ENCODE data around the gene MRPS18A.

The MRPS18A gene

DNA sequence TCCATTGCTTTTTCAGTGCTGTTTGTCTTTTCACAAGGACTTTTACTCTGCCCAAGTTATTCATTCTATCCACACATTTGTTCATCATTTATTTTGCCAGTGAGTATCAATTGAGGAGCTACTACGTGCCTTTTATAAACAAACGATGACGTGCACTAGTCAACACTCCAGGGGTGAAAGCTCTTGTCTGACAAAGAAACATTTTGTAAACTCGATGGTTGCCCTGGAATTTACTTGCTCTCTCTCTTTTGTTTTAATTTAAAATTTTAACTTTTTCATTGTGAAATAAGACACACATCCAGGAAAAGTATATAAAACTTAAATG, 8.3 kb upstream of the MRPS18A start:
- no peak for DNase-seq

DNA sequence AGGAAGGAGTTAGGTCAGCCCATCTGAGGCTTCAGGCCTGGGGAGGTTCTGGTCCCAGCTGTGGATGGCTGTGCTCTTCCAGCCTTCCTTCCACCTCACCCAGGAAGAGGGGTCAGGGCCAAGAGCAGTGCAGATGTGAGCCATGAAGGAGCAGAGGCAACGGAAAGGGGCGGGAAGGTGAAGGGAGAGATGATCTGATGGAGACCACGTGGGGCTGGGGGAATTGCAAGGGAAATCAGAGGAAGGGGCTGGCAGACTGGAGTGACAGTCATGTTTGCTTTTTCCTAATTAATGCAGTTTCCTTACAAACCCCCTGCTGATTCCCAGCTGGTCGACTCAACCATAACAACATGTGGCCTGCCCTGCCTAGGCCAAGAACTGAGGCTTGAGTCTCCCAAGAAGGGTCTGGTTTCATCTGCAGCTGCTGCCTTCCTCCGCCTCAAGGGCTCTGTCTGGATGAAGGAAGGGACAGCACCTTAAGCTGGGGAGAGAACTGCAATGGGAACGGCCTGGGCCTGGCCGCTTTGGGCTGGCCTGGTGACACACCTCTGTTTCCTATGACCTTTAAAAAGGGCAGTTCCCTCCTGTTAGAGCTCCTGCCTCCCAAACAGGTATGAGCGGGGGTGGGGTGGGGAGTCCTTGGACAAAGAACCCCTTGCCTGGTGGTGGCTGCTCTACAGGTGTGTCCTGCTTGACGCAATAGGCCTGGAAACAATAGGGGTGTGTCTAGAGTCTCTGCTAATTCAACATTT, 7.8 kb upstream of the MRPS18A start:
- DNase-seq, result no peak

DNA sequence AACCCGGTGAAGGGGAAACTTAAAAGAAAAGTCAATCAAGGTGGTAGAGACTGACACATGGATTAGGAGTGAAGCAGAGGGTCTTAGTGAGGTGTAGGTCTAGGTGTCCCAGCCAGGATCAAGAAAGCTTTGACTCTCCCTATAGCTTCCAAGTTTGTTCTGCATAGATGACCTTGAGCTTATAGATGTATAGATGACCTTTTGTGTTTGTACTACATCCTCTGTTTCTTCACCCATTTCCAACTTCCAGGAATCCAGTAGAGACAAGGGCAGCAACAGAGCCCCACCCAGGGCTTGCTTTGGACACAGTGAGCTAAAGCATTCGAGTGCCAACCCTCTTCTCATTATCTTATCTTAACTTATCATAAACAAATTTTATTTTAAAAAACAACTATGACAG, 1.8 kb upstream of the MRPS18A start:
- DNase-seq, result no peak

DNA sequence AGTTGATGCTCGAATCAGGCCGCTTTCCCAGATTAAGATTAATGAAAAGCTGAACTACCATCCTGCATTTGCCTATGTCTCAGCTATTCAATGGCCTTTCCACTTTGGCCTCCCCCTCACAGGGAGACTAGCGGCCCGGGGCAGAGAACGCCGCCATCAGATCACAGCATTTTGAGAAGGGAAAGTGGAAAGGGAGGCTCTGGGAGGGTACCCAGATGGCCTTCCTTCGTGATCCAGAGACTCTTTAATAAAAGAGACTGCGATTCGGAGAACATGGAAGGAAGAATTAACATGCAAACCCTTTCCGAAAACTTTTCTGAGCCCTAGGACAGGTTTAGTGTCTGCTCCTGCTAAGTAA, 533 bp downstream of the MRPS18A start:
- no peak for DNase-seq

DNA sequence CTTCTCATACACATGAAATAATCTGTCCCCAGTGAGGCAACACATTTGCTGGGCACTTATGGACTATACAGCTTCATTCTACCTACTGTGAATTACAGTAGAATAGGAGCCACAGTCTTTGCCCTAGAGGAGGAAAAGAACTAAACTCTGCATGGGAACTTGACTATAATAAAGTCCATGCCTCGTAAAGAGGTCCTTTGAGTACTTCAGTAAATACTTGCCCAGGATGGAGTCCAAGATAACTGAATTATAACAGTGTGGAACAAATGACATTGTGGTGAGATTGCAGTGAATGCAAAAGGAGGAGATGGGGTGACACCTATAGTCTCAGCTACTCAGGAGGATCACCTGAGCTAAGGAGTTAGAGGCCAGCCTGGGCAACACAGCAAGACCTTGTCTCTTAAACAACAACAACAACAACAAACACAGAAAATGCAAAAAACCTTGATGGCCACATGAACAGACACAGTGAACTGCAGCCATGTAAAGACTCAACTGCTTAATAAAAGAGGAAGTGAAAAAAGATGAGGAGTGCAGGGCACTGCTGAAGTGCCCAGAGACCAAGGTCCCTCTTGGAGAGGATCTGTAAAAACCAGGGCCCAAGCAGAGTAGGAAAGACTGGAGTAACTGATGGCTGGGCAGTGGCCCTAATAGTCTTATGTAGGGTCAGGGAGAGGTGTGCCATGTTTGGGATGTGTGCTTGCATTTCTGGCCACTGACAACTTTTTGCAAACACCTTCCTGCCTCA, 3.7 kb downstream of the MRPS18A start:
- DNase-seq, result no peak

- DNase-seq, result no peak
These were observed 4.7 kb downstream of the MRPS18A start for GRCh38 chr6:43682724-43683429.

GRCh38 chr6:43681303-43681702, 6.3 kb downstream of the MRPS18A start:
- no peak for DNase-seq

DNA sequence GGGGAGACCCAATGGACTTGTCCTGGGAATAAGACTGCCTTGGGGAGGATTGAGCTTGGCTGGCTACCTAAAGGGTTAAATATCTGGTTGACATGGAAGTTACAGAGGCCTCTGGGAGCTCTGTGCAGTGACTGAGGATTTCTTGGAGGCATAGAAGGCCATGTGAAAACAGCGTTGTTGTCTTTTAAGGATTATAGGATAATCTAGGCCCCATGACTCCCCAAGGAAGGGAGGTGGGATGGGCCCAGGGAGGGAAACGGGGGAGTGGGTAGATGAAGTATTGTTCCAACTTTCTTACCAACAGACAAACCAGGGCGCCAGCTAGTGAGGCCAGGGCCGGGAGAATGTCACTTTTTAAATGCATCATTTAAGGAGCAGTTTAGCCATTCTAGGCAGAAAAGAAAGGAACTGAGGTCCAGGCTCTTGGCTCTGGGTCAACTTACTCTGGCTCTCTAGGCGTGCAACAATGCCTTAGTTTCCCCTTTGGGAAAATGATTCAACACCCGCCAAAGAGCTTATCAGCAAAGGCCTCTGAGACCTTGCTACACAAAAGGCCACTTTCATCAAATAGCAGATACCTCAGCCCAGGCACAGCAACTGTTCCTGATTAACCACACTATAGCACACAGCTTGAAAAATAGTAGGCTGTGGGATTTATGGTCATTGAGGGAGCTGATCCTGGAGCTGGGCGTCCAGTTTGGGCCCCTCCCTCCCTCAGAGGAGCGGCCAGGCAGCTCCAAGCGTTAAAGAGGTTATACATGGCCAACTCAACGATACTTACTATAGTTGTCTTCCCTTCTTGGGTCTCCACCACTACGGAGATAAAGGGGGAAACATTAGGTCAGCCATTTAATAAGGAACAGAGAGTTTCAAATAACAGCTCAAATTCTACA, 7.0 kb downstream of the MRPS18A start:
- no peak for DNase-seq

- DNase-seq, result no peak
These were observed 8.5 kb downstream of the MRPS18A start for GRCh38 chr6:43679057-43679456.

GRCh38 chr6:43678341-43678740, 9.2 kb downstream of the MRPS18A start:
- no peak for DNase-seq

- DNase-seq, result no peak
These were observed 9.8 kb downstream of the MRPS18A start for GRCh38 chr6:43677759-43678158.

DNA sequence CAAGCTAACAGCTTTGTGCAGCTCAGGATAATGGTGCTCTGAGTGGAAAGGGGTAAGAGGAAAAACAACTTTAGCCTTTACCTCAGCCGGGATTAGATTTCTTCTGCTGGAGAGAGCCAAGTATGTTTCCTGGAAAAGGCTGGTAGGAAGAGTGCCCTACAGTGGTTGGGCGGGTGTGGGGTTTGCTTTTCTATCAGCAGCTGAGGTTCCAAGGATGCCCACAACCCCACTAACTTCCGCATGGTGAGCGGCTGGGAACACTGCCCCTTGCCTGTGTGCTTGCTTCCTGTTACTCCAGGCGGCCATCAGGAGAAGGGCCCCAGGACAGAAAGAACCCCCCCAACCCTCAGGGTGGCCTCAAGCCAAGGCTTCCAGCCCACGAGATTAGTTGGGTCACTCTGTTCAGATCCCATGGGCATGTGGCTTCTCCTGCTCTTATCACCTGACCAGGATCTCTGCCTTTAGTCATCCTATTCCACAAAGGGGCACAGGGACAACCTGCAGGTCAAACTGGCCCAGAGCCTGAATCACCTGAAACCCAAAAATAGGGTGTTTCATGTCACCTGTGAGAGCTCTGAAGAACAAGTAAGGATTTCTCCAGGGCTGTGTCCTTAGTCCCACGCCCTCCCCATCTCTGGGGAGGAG, 10.5 kb downstream of the MRPS18A start:
- no peak for DNase-seq

- DNase-seq, result no peak
These were observed 12.7 kb downstream of the MRPS18A start for GRCh38 chr6:43674921-43675320.

GRCh38 chr6:43674291-43674690, 13.3 kb downstream of the MRPS18A start:
- no peak for DNase-seq

DNA sequence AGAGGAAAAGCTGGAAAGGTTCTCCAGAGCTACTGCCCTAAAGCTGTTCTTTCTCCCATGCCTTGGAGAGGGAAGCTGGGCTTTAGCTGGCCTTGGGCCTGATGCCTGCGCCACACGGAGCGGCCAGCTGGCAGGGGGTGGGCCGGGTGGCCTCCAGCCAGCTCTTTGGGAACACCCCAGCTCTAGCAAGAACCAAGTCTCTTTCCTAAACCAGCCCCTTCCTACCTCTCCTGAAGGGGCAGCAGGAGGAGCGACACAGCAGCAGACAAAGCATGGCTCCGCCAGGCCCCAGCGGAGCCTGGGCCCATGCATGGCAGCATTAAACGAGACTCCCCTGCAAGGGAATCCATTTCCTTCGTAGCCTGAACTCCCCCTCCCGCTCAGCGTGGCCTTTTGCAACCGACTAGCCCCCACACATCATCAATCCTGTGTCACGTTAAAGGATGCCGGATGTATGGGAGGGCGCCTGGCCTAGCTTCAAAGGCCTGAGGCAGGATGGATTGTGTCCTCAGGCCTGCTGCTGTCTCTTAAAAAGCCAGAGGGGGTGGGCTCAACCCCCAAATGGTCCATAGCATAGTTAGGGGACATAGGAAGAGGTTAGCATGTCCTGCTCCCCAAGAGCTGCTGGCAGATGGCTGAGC, 14.0 kb downstream of the MRPS18A start:
- DNase-seq, result no peak

DNA sequence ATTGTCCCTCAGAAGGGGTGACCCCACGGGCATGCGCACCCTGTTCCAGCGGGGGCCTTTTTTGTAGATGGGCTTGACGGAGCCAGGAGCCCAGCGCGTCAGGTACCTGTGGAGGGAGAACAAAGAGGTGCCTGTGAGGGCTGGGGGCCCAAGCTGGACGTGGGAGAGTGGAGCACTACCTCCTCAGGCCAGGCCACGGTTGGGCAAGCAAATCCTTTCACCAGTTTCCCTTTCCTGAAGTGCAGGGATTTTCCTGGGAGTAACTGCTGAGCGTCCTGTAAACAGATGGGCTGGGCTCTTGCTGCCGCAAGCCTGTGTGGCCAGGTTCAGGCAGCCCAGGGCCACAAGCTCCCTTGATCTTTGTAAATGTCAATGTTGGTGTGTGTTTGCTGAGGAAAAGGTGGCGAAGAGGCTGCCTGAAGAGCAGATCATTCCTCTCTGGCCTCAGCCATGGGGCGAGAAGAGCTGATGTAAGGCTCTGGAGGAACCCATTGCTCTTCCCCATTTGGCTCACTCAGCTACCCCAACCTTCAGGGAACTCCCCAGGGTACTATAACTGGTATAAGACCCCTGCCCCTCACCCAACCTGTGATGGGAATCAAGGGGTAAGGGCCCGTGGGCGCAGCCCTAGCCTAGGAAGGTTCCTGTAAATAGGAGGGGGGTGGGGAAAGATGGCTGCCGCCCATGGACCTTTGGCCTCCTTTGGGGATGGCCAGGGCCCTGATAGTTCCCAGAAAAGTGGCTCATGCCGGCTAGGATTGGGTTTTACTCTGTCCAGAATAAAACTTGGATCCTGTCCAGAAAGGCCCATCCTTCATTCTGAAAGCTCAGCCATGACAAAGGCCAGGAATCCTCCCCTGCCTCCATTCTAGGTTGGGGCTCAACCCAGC, 15.5 kb downstream of the MRPS18A start:
- DNase-seq, result no peak

- no peak for DNase-seq
These were observed 16.4 kb downstream of the MRPS18A start for GRCh38 chr6:43671011-43671800.

- DNase-seq, result no peak
These were observed 17.0 kb downstream of the MRPS18A start for GRCh38 chr6:43670623-43670986.

- DNase-seq, result no peak
These were observed 17.5 kb downstream of the MRPS18A start for GRCh38 chr6:43669922-43670622.

Measured in CD4-positive, alpha-beta T cell treated with Interleukin-10 for 1 hour (primary cell).